Keratinocyte (primary cell): Measurements from ENCODE around the gene IL11RA.

Source experiments
- CTCF ChIP-seq, 3 experiments: IDR thresholded peaks in 1 of 3; conservative IDR thresholded peaks in 1 of 3; optimal IDR thresholded peaks in 1 of 3; 2 replicates in 2 of 3; 3 replicates in 1 of 3; pipeline versions ENCODE3 to v1.5.1; 2011; ENCODE audit warnings: low read length in 3 of 3, mild to moderate bottlenecking in 3 of 3, moderate library complexity in 2 of 3, control low read depth in 1 of 3, inconsistent platforms in 1 of 3; ENCODE audit not compliant: insufficient read depth in 2 of 3; ENCODE audit errors: extremely low read depth in 1 of 3
- EZH2 ChIP-seq: IDR thresholded peaks from one replicate; pipeline ENCODE4 v1.6.1; 2012; ENCODE audit warnings: inconsistent platforms, mild to moderate bottlenecking, low read length, moderate library complexity

GRCh38 chr9:34647651-34648050, 4.3 kb upstream of the IL11RA start:
- TF ChIP-seq CTCF (optimal IDR thresholded peaks at IDR 0.05 in 1 of 3, IDR thresholded peaks at IDR 0.05 in 1 of 3, conservative IDR thresholded peaks at IDR 0.05 in 1 of 3; ENCODE audit: extremely low read depth in 1 of 3, insufficient read depth in 2 of 3, low read length in 3 of 3) = no peak
- no peak for TF ChIP-seq EZH2
